ENCODE measurements around the gene CBARP. TPM values are rescaled to one million over a fixed set of nuclear protein-coding genes. Genes with fewer than 3 reads are reported as not detected.

CBARP gene
- total and polyA plus RNA-seq, 2 donors (not counting 3 experiments of a cell fraction or from before 2014, with no cell fraction given) = 3.5 to 9.2 TPM

DNA sequence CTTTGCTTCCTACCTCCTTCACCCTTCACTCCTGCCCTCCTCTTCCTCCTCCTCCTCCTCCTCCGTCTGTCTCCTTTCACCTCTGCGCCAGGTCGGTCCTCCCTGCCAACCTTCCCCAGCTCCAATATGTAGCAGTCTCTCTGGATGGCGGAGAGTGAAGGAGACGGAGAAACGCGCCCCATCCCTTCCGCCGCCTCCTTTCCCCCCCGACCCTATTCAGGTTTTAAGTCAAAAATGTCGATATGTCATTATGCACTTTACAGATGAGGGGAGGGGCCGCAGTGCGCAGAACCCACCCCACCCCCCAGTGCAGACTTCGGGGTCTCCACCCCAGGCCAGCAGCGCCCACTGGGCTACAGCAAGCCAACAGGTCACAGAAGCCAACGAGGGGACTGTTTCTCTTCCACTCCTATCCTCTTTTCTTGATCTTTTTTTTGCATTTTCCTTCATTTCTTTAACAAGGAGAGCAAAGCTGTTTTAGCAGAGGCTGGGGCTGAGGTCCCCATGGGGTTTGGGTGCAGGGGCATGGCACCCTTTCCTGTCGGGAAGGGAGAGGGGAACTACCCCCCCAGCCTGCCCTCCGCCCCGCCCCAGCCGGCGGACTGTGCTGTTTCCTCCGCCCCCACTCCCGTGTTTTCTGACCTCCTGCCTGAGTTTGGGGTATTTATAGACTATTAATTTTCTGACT lies 19.8 kb upstream of the CBARP start:
- DNase-seq (ENCODE audit: low read depth, low spot score) = no peak
- CTCF ChIA-PET = interaction anchor here (1.1 to 7.8 kb wide), 2 partner anchors 9 to 13 kb away, joined by 6 to 63 read pairs; no protein-coding TSS in a partner anchor
- no peaks in the 10 kb centered on the region for H4K20me1 ChIP-seq (replicated peaks; ENCODE audit: control insufficient read depth, extremely low read depth, insufficient read depth, low read length)
- H3K27ac ChIP-seq (ENCODE audit: insufficient read depth, low read depth, low read length) = no peak overlapping the region
- no peaks in the 10 kb centered on the region for H3K9me1 ChIP-seq (replicated peaks; ENCODE audit: control insufficient read depth, extremely low read depth, insufficient read depth, low read length)
- TF ChIP-seq MYC (IDR thresholded peaks at IDR 0.05; ENCODE audit: low read depth, low read length) (no peak), GATA2 (IDR thresholded peaks at IDR 0.05; ENCODE audit: insufficient read depth, insufficient read length, low read depth, low read length) (no peak), POLR2A (IDR thresholded peaks at IDR 0.05; ENCODE audit: low read depth, low read length) (no peak), FOS (IDR thresholded peaks at IDR 0.05; ENCODE audit: borderline replicate concordance, insufficient read depth, low read length) (no peak), EZH2 (IDR thresholded peaks at IDR 0.05; ENCODE audit: borderline replicate concordance, low read depth, low read length, severe bottlenecking) (no peak), POLR2AphosphoS5 (IDR thresholded peaks at IDR 0.05; ENCODE audit: insufficient read depth, low read depth, low read length) (no peak), JUN (IDR thresholded peaks at IDR 0.05; ENCODE audit: borderline replicate concordance, insufficient read depth, insufficient read length, low read depth) (no peak)
- TF ChIP-seq, protein P1, sequence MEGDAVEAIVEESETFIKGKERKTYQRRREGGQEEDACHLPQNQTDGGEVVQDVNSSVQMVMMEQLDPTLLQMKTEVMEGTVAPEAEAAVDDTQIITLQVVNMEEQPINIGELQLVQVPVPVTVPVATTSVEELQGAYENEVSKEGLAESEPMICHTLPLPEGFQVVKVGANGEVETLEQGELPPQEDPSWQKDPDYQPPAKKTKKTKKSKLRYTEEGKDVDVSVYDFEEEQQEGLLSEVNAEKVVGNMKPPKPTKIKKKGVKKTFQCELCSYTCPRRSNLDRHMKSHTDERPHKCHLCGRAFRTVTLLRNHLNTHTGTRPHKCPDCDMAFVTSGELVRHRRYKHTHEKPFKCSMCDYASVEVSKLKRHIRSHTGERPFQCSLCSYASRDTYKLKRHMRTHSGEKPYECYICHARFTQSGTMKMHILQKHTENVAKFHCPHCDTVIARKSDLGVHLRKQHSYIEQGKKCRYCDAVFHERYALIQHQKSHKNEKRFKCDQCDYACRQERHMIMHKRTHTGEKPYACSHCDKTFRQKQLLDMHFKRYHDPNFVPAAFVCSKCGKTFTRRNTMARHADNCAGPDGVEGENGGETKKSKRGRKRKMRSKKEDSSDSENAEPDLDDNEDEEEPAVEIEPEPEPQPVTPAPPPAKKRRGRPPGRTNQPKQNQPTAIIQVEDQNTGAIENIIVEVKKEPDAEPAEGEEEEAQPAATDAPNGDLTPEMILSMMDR (IDR thresholded peaks at IDR 0.05; ENCODE audit: extremely low read depth in 1 of 2, insufficient read depth in 1 of 2, low read depth in 1 of 2, low read length in 2 of 2) = no peak
- TF ChIP-seq, protein P2, sequence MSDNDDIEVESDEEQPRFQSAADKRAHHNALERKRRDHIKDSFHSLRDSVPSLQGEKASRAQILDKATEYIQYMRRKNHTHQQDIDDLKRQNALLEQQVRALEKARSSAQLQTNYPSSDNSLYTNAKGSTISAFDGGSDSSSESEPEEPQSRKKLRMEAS (IDR thresholded peaks at IDR 0.05; ENCODE audit: insufficient read depth, insufficient read length) = no peak
- no peak overlapping the region for H3K9ac ChIP-seq (replicated peaks; ENCODE audit: extremely low read depth, insufficient read depth, low read length)
- FAIRE-seq = no peak
- H3K4me2 ChIP-seq (ENCODE audit: insufficient read depth, low read length) = no peak overlapping the region
- H3K36me3 ChIP-seq (ENCODE audit: control insufficient read depth in 2 of 2, extremely low read depth in 1 of 2, insufficient read depth in 2 of 2, low read length in 2 of 2) = peaks cover 29 to 34% of the 10 kb centered on the region in 2 experiments
- POLR2A ChIA-PET = interaction anchor here (0.6 to 3.4 kb wide), 2 partner anchors 9 to 12 kb away, joined by 3 to 19 read pairs; partner anchors contain the start of gene CIRBP
- no peak overlapping the region for H2AFZ ChIP-seq (ENCODE audit: low read depth, low read length)
- peaks cover 58% of the 10 kb centered on the region for H3K4me1 ChIP-seq (ENCODE audit: control insufficient read depth, extremely low read depth, insufficient read depth, low read length)
- H3K79me2 ChIP-seq (ENCODE audit: control insufficient read depth, insufficient read depth, low read length) = peaks cover 38% of the 10 kb centered on the region
- H3K27me3 ChIP-seq (ENCODE audit: control insufficient read depth in 2 of 2, insufficient read depth in 2 of 2, low read length in 2 of 2) = no peaks in the 10 kb centered on the region
- BruUV-seq (replicated peaks) = TSS peak; percentile 18
- no peaks in the 10 kb centered on the region for H3K9me3 ChIP-seq (replicated peaks; ENCODE audit: control insufficient read depth, insufficient read depth, low read length)
- H3K4me3 ChIP-seq (replicated peaks in 1 of 3; ENCODE audit: insufficient read depth in 1 of 3, low read depth in 1 of 3, low read length in 3 of 3) = no peak overlapping the region
- intact Hi-C loops (cut with micrococcal nuclease) (no loop called here), dilution Hi-C loops (cut with MboI; ENCODE audit: extremely low pct_ligation_motif_present, low sequenced_read_pairs) (no loop called here)
